Activated CD4-positive, CD25-positive, alpha-beta regulatory T cell treated with anti-CD3 and anti-CD28 coated beads, Interleukin-2, amount 50 U/mL, for 16 hours (primary cell): ENCODE data around the gene CTNNA3.

Source experiments
- DNase-seq: peaks from one replicate; pipeline ENCODE4 v3.0.0-alpha.2; 2020; ENCODE audit warnings: low read depth, low spot score

CTNNA3 gene

DNA sequence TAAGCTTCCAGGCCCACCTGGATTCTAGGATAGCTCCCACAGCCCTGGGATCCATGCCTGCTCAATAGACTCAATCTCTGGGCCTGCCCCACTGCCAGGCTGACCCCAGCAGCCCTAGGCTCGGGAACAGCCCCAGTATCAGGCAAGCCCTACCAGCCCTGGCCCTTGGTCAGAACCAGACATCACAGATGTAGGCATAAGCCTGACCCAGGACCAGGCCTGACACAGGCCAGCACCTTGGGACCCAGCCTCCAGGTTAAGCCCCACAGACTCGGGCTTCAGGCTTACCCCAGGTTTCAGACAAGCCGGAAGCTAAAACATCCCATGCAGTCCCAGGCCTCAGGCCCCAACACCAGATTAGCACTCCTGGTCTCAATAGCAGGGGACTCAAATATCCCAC, 1046.4 kb downstream of the CTNNA3 start:
- no peak for DNase-seq

DNA sequence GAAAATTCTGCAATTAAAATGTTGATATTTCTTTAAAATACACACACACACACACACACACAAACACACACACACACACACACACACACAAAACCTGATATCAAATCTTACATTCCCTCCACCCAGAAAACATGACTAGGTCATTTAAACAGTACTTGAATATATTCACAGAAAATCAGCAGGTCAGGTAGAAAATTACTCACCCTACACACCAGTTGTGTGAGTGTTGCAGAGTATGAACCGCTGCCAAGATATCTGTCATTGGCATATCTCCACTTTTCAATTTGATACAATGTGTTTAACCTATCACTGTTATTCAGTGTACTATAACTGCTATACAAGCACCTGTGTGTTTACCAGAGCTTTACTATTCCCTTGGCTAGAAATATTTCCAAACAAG, 1053.8 kb downstream of the CTNNA3 start:
- DNase-seq: no peak

GRCh38 chr10:66639371-66639770, 1056.6 kb downstream of the CTNNA3 start:
- DNase-seq: no peak

DNA sequence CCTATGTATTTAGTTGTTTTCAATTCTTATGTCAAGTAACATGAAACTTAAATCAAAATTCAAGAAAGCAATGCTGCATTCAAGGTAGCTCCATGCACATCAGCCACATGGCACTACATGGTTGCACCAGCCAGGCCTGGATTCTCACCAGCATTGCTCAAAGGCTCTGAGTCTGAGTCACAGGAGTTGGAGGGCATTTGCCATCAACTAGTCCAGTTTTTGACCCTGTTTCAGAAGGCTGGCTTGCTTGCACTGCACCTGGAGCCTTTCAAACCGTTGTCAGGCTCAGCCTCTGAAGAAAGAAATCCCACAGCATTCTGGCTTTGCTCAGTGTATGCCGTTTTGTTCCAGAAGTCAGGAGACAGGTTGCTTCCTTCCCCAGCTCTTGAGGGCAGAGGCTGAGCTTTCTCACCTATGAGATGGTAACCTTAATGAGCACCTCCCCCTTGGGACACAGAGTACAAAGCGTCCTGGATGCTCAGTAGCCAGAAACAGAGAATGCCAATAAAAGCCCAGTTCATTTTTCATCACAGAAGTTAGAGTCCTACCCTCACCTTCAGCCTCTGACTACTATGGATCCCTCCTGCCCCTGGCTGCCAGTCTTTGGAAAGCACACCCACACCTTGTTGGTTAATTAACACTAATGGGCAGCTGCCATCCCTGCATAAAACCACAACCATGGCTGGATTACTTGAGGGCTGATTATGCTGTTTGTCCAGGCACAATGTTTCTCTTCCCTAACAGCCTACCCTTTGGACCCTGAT, 1058.5 kb downstream of the CTNNA3 start:
- DNase-seq: no peak

DNA sequence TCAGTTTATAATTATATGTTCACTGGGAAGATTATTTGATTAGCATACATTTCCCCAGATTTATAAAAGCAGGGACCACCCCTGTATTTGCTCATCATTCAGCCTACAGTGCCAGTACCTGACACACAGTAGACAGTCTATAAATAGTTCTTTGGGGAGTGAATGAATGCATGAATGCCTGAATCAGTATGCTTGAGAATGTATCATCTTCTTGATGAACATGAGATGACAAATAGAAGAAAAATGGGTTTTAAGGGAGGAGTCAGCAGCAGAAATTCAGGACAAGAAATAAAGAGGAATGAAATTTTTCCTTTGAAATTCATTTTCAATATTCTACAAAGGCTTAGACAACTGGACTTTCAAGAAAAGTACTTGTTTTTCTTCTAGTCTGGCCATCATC, 1066.0 kb downstream of the CTNNA3 start:
- DNase-seq: no peak

DNA sequence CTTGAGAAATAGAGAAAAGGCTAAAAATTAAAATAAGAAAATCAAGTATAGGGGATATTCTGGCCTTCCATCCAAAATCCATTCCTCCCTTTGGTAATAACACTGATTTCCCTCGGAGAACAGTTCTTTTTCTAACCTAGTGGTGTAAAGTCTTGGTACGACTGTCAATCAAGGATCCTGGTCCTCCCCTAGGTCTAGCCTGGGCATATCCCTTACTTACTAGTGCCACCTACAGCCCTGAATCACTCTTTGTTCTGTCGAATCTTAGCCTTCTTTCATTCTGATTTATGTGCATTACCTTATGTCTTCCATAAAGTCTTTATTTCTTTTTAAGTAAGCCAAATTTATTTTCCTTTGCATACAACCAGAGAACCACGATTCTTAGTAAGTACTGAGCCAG, 1068.8 kb downstream of the CTNNA3 start:
- DNase-seq: no peak

DNA sequence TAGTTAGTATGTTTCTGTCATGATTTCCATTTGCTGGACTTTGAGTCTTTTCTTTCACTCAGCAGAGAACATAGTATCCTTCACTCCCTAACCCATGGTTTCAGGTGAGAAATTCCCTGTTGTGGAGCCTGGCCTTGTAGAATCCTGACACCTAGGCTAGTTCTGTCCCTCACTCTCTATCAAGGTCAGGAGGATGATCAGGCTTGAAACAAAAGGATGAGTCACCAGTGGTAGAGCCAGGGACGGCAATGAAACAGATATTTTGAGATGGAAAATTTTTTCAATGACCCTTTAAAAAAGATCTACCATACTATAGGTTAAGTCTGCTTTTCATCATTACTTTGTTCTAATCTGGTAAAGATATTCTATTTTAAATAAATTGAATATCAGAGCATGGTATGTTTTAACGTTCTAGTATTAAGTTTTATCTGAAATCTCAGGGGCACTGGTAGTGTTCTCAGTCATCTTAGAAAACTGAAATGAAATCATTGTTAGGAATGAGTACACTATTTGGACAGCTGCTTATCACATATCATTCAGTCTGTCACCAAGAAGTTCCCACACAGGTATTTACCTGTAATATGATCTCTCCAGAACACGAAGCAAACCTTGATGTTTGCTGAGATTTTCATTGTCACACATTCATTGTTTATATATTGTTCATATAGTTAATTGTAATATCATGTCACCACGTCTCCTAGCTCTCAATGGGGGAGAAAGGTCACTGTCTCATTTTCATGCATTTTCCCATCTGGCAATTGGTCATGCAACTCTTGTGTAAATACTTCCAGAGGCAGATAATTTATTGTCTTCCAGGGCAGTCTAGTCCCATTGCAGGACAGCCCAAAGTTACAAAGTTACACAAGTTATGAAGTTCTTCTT, 1070.0 kb downstream of the CTNNA3 start:
- DNase-seq: no peak

GRCh38 chr10:66622050-66622449, 1073.9 kb downstream of the CTNNA3 start:
- no peak for DNase-seq

GRCh38 chr10:66604195-66604594, 1091.8 kb downstream of the CTNNA3 start:
- no peak for DNase-seq

GRCh38 chr10:66591865-66592264, 1104.1 kb downstream of the CTNNA3 start:
- DNase-seq: no peak

DNA sequence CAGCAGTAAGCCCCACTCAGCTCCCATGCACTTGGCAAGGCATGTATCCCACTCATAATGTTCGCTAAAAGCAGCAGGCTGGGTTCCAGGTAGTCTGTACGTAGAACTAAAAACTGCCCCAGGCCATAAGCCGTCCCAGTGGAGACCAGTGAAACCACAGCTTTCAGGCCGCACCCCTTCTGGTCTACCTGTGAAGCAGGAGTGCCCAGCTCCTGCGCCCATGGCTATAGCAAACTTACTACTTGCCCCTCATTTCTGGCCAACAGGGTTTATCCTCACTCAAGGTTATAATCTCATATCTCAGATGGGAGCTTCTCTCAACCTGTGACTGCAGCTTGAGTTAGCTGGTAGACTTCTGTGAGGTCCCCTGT, 1108.3 kb downstream of the CTNNA3 start:
- no peak for DNase-seq

GRCh38 chr10:66586897-66587679, 1108.9 kb downstream of the CTNNA3 start:
- no peak for DNase-seq

- DNase-seq: no peak
Observed at GRCh38 chr10:66586073-66586472, 1109.9 kb downstream of the CTNNA3 start.

DNA sequence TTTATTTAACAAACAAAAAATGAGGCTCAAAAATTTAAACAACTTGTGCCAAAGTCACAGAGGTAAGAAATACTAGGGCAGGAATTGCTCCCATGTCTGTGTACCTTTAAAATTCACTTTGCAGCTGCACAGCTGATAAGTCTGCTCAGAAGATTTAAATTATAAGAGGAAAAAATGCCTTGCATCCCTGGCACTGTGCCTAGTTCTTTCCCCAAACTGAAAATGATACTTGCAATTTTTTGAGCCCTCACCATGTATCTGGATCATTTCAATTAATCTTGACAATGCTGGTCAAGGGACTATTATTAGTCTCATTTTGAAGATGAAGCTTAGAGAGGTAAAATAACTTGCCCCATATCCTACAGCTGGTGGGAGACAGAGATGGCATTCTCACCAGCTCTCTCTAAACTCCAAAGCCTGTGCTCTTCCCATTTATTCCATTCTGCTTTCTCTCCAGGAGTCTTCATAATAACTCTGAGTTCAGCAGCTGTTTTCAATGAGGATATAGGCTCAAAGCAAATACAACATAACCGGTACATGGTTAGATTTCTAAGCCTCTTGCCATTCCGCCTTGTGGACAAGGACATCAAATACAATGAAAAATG, 1120.6 kb downstream of the CTNNA3 start:
- DNase-seq: no peak

DNA sequence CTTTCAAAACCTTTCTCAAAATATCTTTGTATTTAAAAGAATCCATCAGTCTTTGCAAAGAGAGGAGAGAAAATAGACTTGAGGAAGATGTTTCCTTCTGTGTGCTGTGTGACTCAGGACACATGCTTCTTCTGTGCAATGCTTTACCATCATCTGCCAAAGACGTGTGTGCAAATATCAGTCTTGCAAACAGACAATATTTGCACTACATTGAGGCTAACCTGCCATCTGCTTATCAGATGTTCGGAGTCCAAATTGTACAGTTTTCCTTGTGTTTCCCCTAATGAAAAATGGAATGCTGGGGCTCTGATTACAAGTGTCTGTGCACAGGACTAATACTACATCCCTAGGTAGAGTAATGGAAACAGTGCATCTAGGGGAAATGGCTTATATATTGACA, 1123.3 kb downstream of the CTNNA3 start:
- DNase-seq: no peak

DNA sequence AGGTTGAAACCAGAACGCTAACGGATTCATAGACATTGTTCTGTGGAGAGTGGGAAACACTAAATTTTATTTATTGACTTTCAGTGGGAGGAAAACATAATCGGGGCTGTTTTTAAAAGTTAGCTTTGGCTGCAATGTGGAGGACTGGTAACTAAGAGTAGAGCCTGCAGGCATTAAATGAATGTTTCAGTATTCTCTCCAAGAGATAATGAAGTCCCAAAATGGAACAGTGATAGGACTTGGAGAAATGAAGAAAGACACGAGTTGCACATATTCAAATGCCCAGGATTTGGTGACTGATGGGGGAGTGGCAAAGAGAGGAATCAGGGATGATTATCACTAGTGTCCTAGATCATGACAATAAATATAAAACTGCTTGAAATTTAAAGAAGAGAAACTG, 1130.0 kb downstream of the CTNNA3 start:
- DNase-seq: no peak

DNA sequence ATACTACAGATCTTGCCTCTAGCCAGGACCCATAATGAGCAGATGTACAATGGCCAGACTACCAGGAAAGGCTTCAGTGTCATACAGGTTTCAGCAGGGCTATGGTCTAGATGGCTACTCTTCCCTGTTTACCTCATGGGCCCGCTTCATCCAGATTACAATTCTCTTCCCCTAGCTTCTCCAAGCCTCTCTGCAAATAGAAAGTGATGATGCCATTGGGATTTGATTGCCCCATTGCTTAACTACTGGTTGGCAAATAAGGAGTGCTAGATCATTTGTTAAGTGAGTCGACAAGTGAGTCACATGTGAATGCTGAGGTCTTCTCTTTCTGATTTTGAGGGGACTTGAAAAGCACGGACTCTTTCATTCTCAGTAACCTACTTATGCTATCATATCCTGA, 1131.7 kb downstream of the CTNNA3 start:
- DNase-seq: no peak

DNA sequence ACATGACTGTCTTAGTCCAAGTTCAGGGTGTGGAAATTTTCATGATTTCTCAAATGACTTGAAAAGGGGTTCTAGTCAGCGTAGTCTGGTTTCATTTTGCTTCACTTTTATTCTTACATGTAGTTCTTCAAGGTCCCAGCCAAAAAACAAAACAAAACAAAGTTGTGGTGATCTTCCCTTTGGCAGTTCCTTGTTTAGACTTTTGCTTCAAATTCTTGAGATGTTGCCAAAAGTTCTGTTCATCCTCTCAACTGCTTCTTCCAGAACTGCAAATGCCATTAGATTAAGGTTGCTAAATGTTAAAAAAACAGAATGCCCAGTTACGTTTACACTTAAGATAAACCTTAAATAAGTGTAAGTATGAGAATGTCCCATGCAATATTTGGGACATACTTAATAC, 1140.9 kb downstream of the CTNNA3 start:
- DNase-seq: no peak

DNA sequence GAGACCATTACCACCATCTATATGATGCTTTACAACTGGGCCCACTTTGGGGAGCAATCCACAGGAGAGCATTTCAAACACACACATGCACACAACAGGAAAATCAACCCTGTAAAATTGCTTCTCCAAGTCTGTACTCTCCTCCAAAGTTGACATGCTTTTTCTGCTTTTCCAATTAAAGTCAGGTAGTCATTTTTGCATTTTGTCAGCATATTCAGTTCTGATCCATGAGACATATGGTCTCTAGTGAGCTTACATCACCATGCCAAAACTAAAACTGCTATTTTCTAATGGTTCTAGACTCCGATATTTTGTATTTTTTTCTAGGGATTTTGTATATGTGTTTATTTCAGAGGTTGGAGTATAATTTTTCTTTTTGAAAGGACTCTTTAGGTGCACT, 1143.7 kb downstream of the CTNNA3 start:
- no peak for DNase-seq

DNA sequence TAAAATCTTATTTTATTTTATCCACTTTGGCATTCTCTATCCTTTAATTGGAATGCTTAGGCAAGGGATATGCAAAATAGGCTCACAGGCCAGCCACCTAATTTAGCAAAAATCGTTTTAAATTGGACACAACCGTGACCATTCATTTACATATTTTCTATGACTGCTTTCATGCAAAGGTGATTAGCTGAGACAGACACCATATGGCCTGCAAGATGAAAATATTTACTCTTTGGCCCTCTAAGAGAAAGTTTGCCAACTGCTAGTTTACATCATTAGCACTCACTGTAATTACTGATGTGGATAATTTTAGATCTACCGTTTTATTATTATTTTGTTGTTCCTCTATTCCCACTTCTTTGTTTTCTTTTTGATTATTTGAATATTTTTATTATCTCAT, 1145.6 kb downstream of the CTNNA3 start:
- no peak for DNase-seq

DNA sequence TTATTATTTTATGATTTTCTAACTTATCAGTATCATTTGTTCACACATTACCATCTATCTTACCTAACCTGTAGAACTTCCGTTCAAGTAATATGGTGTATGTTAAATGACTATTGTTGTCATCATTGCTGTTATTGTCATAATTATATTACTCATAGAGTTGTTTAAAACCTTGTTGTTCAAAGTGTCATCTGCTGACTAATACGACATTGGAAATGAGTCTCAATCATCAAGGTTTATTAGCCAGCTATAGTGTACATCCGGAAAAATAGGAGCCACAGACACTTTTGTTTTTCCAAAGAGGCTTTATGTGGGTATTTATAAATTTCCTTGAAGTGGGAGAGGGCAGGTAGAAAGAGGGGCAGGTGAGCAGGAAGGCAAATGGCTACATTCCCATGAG, 1157.1 kb downstream of the CTNNA3 start:
- DNase-seq: no peak

DNA sequence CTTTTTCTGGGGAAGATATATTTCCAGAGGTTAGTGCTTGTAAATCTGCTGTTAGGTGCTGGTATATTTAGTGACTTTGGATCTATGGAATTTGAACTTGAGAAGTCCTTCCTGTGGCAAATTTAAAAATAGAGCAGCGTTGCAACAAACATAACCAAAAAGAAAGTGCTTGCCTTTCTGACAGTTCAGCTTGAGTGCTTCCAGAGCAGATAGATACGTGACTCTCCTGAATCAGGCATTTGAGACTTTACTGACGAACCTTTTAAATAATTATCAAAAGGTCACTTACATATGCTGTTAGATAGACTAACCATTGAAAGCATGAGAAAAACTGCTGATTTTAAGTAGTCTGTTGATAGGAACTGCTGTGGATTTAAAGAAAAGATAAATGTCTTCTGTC, 1157.6 kb downstream of the CTNNA3 start:
- DNase-seq: no peak
